GM19452 (cell line): ENCODE results near the gene KCNA3.

Experiments used
- ATAC-seq: cut with Tn5 transposase; IDR thresholded peaks from one replicate; pipeline ENCODE4 v1.9.1; 2021; ENCODE audit not compliant: unreplicated experiment

Gene KCNA3

GRCh38 chr1:110643879-110644472 lies 30.8 kb downstream of the KCNA3 start:
- no peak for ATAC-seq

DNA sequence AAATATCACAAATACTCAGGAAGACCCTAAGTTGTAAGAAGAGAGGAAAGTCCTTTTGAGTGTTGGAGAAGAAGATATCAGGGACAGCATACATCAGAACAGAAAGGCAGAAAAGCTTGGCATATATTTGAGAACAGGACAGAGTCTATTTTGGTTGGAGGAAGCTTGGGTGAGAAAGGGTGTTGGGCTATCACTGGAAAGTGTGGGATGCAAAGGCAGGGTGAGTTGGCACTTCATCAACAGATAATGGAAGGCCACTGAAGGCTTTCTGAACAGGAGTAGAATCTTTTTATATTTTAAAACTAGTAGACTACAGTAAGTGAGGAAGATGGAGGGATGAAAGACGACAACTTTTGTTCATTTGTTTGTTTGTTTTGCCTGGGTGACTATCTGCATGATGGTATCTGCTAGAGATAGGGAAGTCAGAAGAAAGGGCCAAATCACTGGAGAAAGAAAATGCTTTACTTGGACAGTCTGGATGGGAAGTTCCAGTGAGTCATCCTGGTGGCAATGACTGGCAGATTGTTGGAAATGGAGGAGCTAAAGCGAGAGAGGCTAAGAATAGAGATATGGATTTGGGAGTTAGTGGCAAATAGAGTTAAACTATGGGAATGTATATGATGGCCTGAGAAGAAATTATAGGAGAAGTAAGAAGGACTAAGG lies 34.9 kb downstream of the KCNA3 start:
- ATAC-seq = no peak

- no peak for ATAC-seq
These were observed 36.2 kb downstream of the KCNA3 start for GRCh38 chr1:110638556-110638955.

GRCh38 chr1:110638058-110638457 lies 36.7 kb downstream of the KCNA3 start:
- no peak for ATAC-seq

DNA sequence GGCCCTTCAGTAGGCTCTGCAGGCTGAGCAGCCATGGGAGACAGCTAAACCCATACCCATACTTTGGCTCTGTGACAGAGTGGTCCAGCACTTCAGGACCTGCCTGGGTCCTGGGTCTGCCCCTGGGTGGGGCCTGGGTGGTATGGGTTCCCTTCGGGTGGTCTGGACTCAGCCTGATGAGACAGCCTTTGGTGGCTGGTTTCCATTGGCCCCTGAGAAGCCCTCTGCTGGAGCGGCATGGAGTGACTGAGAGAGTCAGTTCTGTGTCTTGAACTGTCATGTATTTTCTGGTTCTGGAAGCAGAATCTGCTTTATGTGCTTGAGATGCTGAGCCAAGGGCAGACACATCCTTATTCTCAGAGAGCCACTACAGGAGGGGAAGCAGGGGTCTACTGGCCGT lies 37.3 kb downstream of the KCNA3 start:
- no peak for ATAC-seq

DNA sequence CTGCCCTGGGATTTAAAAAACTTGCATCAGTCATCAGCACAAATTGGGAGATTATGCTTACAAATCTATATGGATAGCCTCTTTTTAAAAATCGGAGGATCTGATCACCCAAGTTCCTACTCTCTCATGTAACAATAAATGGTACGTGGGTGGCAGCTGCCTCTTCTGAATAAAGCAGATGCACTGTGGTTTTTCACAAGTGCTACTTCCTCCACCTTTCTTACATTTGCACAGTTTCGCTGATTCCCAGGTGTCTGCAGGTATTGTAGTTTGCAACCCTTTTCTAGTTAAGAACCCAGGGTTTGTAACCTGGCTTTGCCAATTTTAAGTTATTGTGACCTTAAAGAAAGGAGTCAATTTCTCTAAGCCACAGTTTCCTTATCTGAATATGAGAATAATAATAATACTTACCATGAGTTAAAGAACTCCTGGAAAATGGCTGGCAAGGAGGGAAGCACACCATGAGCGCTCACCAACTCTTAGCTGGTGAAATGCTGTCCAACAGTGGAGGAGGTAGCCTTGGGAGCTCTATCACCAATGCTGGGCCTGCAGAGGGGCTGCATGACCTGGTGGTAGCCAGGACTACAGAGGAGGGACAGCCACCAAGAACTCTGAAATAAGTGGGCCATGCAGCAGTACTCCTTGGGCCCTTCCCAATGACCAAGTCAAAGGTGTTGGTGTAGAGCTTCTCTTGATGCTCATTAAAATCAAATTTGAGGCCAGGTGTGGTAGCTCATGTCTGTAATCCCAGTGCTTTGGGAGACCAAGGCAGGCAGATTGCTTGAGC lies 38.4 kb downstream of the KCNA3 start:
- no peak for ATAC-seq

- ATAC-seq = no peak
These were observed 39.3 kb downstream of the KCNA3 start for GRCh38 chr1:110635434-110635833.

DNA sequence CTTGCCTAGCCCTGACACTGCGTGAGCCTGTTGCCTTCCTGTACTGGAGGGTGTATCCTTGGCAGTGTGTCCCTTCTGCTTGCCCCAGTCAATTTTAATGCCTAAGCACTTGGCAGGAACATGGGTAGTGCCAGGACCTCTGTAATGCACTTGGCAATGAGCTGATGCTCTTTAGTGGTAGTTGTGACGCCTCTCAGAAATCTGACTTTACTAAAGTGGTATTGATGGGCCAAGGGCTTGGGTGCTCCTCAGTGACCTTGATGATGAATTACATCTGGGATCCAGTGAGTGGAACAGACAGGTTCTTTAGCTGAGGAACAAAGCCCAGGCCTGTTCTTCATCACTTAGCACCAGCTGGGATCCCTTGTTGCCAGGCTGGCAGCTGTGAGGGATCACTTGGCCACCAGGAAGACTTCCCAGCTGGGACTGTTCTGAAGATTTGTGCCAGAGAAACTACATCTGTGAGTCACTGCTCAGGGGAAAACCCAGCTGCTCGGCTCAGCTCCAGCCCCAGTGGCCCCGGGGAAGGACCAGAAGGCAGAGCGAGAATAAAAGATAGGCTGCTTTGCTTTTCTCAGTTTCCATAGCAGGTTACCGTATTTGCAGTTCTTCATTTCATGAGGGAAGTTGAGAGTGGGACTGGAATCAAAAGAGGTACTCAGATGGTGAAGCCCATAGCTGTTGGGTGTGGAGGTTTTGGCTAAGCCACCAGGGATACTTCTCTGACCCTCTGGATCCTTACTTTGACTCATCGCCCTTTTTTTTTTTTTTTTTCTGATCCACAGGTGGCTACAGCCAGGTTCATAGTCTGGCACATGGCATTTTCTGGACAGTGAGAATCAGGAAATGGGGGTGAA lies 40.1 kb downstream of the KCNA3 start:
- ATAC-seq = peak; percentile 64

DNA sequence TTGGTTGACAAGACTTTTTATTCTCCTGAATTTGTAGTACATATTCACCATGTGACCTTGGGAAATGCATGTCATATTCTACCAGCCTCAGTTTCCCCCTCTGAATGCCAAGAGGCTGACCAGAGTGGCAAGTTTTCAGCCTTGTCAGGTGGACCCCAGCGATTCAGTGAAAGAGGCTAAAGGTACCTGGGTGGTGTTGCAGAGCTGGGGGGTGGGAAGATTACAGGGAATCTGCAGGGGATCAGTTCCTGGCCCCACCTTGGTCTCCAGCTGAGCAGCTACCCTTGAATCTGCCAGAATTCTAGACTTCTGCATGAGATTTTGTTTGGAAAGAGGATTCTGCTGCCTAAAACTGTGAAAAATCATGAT lies 40.7 kb downstream of the KCNA3 start:
- no peak for ATAC-seq

DNA sequence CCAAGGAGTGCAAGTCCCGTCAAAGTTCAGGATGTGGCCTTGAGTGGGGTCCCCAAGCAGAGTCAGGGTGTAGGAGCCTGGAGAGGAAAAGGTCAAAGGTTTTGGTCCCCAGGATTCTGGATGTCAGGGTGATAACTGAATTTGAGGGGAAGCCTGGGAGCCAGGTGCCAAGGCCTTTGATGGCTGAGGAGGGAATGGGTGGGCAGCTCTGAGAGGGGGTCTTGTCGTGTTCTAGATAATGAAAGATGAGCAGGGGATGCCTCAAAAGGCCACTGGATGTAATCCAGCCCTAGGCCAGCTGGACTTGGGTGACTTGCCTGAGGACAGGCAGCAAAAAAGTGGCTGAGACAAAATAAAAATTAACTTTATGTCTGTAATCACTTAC lies 41.1 kb downstream of the KCNA3 start:
- ATAC-seq = no peak

- no peak for ATAC-seq
These were observed 42.7 kb downstream of the KCNA3 start for GRCh38 chr1:110631836-110632620.

- ATAC-seq = peak; percentile 49
These were observed 43.7 kb downstream of the KCNA3 start for GRCh38 chr1:110630839-110631663.

GRCh38 chr1:110628323-110629105 lies 46.2 kb downstream of the KCNA3 start:
- no peak for ATAC-seq

DNA sequence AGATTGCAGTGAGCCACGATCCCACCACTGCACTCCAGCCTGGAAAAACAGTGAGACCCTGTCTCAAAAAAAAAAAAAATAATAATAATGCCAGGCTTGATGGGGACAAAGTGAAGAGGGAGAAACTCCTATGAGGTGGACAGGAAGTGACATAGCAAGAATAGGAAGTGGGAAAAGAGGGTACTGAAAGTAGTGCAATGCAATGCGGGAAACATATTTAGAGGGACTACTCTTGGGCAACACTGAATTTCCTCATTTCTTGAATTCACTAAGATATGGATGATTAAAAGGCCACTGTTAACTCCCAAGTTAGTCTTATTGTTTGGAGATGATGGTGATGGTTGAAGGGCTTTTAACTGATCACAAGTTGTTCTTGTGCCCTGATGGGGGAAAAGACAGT lies 47.0 kb downstream of the KCNA3 start:
- ATAC-seq = no peak

GRCh38 chr1:110626889-110627288 lies 47.9 kb downstream of the KCNA3 start:
- no peak for ATAC-seq
